PC-9 (cell line): ENCODE results near the gene EPHA2. TPM values are rescaled to one million over a fixed set of nuclear protein-coding genes. Genes with fewer than 3 reads are reported as not detected.

ENCODE experiments used
- BruUV-seq: library from RNA; stranded (reverse); fragments of 400-500 nt; replicated peaks from 2 replicates; lab custom pipeline; 2021; lab: Mats Ljungman, UMichigan
- CTCF ChIA-PET: fragments of 300-600 bp; sonication (Branson Sonifier 250); formaldehyde crosslinking; loops from one replicate; lab custom pipeline; 2022; ENCODE audit warnings: antibody characterized with exemption; lab: Charles Lee
- POLR2A ChIA-PET: fragments of 300-600 bp; sonication (Branson Sonifier 250); formaldehyde crosslinking; loops from one replicate; lab custom pipeline; 2022; ENCODE audit warnings: antibody characterized with exemption; ENCODE audit not compliant: unreplicated experiment; lab: Charles Lee
- DNase-seq, 2 experiments: peaks; one replicate each; pipeline versions ENCODE4 v3.0.0 to v3.0.0-alpha.2; 2015 to 2022; ENCODE audit warnings: mixed read lengths in 1 of 2
- H2AFZ ChIP-seq: fragments of 200-600 bp; sonication (generic); 2 replicates; pipeline ENCODE4 v1.8.1; 2017; ENCODE audit warnings: antibody characterized with exemption
- H3F3A ChIP-seq: fragments of 200-600 bp; sonication (generic); 2 replicates; pipeline ENCODE4 v1.8.1; 2017; ENCODE audit warnings: antibody characterized with exemption, mild to moderate bottlenecking, low read depth; ENCODE audit not compliant: insufficient read depth
- H3K27ac ChIP-seq: fragments of 200-600 bp; sonication (generic); 2 replicates; pipeline ENCODE4 v1.6.1; 2016; ENCODE audit warnings: mixed run types
- H3K27me3 ChIP-seq: fragments of 200-600 bp; sonication (generic); 2 replicates; pipeline ENCODE4 v1.6.1; 2016; ENCODE audit warnings: low read depth, mixed run types; ENCODE audit not compliant: insufficient read depth
- H3K36me3 ChIP-seq: fragments of 200-600 bp; sonication (generic); 2 replicates; pipeline ENCODE4 v1.6.1; 2016; ENCODE audit warnings: low read depth, mixed run types
- H3K4me1 ChIP-seq: fragments of 200-600 bp; sonication (generic); replicated peaks from 2 replicates; pipeline ENCODE4 v1.6.1; 2016; ENCODE audit warnings: mixed run types; ENCODE audit not compliant: insufficient read depth
- H3K4me2 ChIP-seq: fragments of 200-600 bp; sonication (generic); 2 replicates; pipeline ENCODE4 v1.6.1; 2017; ENCODE audit warnings: mixed run types
- H3K4me3 ChIP-seq: fragments of 200-600 bp; sonication (generic); 2 replicates; pipeline ENCODE4 v1.6.1; 2016; ENCODE audit warnings: mixed run types
- H3K79me2 ChIP-seq: fragments of 200-600 bp; sonication (generic); 2 replicates; pipeline ENCODE4 v1.6.1; 2017; ENCODE audit warnings: low read depth, mixed run types
- H3K9me2 ChIP-seq: fragments of 200-600 bp; sonication (generic); 2 replicates; pipeline ENCODE4 v1.8.1; 2017; ENCODE audit warnings: mild to moderate bottlenecking; ENCODE audit not compliant: insufficient read depth
- H3K9me3 ChIP-seq: fragments of 200-600 bp; sonication (generic); 2 replicates; pipeline ENCODE4 v1.8.1; 2016; ENCODE audit warnings: low read depth; ENCODE audit not compliant: insufficient read depth
- H4K20me1 ChIP-seq: fragments of 200-600 bp; sonication (generic); 2 replicates; pipeline ENCODE4 v1.8.1; 2017; ENCODE audit not compliant: insufficient read depth
- CTCF ChIP-seq: fragments of 200-600 bp; sonication (generic); conservative IDR thresholded peaks from 2 replicates; pipeline ENCODE4 v1.6.1; 2017; ENCODE audit warnings: mixed run types, antibody characterized with exemption, mild to moderate bottlenecking, moderate library complexity
- EZH2 ChIP-seq: fragments of 200-600 bp; sonication (generic); IDR thresholded peaks from 2 replicates; pipeline ENCODE4 v1.8.0; 2017; ENCODE audit warnings: antibody characterized with exemption, low read depth
- intact Hi-C: fragments of 100-400 bp; cut with micrococcal nuclease; formaldehyde crosslinking; loops from one replicate; pipeline ENCODE4 v1.10.0; 2022; ENCODE audit not compliant: unreplicated experiment
- total RNA-seq: library from RNA; stranded (reverse); gene quantifications from 2 replicates; pipeline ENCODE4 v1.2.3, GENCODE V29; 2021

The EPHA2 gene
- total RNA-seq, 1 experiment from 2014 or later = 48.3 TPM

GRCh38 chr1:16090076-16090826, 65.6 kb downstream of the EPHA2 start:
- POLR2A ChIA-PET = interaction anchor here (0.8 kb wide), 1 partner anchor 182 kb away, joined by 6 read pairs; no protein-coding TSS in a partner anchor
- Histone ChIP-seq H4K20me1 (no peaks in the 10 kb centered on the region), H3K79me2 (no peaks in the 10 kb centered on the region), H3K4me3 (no peak overlapping the region), H2AFZ (no peak overlapping the region), H3K27me3 (no peaks in the 10 kb centered on the region), H3F3A (peaks cover 30% of the 10 kb centered on the region), H3K4me1 (peaks cover 80% of the 10 kb centered on the region), H3K9me2 (no peaks in the 10 kb centered on the region), H3K9me3 (no peaks in the 10 kb centered on the region), H3K4me2 (peak overlapping the region; percentile 81), H3K36me3 (no peaks in the 10 kb centered on the region), H3K27ac (peak overlapping the region; percentile 95)
- intact Hi-C loops = no loop called here
- CTCF ChIA-PET = no interaction called here
- no peak for TF ChIP-seq CTCF
- TF ChIP-seq EZH2 = no peak
- no TSS peak for BruUV-seq
- no peak for DNase-seq

- H2AFZ ChIP-seq = peak overlapping the region; percentile 64; the same call in 1 of the 2 replicates
- peak; percentile 87 to 97 for DNase-seq
- peak overlapping the region; percentile 81 for H3K4me2 ChIP-seq
- intact Hi-C loops = loop anchor here (1.0 to 2.0 kb wide), 2 partner anchors 32 to 54 kb away; no protein-coding TSS in a partner anchor
- peak overlapping the region; percentile 45; the same call in 1 of the 2 replicates for H3K4me3 ChIP-seq
- H3K27me3 ChIP-seq = no peaks in the 10 kb centered on the region
- peaks cover 83% of the 10 kb centered on the region for H3K4me1 ChIP-seq
- no peaks in the 10 kb centered on the region for H3K9me2 ChIP-seq
- no peaks in the 10 kb centered on the region for H3K9me3 ChIP-seq
- no peaks in the 10 kb centered on the region for H3K36me3 ChIP-seq
- no TSS peak for BruUV-seq
- peak overlapping the region; percentile 95 for H3K27ac ChIP-seq
- H3K79me2 ChIP-seq = no peaks in the 10 kb centered on the region
- TF ChIP-seq EZH2 (no peak), CTCF (no peak)
- H3F3A ChIP-seq = peaks cover 30% of the 10 kb centered on the region
- H4K20me1 ChIP-seq = no peaks in the 10 kb centered on the region
- CTCF ChIA-PET = interaction anchor here (0.6 kb wide), 1 partner anchor 22 kb away, joined by 5 read pairs; no protein-coding TSS in a partner anchor
- POLR2A ChIA-PET = interaction anchor here (0.7 to 1.0 kb wide), 2 partner anchors 55 to 100 kb away, joined by 4 to 5 read pairs; no protein-coding TSS in a partner anchor
Observed at GRCh38 chr1:16088996-16089395, 66.9 kb downstream of the EPHA2 start.

GRCh38 chr1:16088351-16088911, 67.4 kb downstream of the EPHA2 start:
- no peaks in the 10 kb centered on the region for H3K9me2 ChIP-seq
- H3K4me3 ChIP-seq = peak overlapping the region; percentile 45; the same call in 1 of the 2 replicates
- peak overlapping the region; percentile 64; the same call in 1 of the 2 replicates for H2AFZ ChIP-seq
- peak overlapping the region; percentile 81 for H3K4me2 ChIP-seq
- no peak for TF ChIP-seq CTCF
- TF ChIP-seq EZH2 = no peak
- BruUV-seq = TSS peak; percentile 63
- DNase-seq = peak; percentile 75 to 88
- ChIA-PET POLR2A (interaction anchor here (0.6 to 1.0 kb wide), 2 partner anchors 55 to 651 kb away, joined by 3 to 5 read pairs; no protein-coding TSS in a partner anchor), CTCF (no interaction called here)
- H3K79me2 ChIP-seq = no peaks in the 10 kb centered on the region
- no peaks in the 10 kb centered on the region for H3K9me3 ChIP-seq
- intact Hi-C loops = loop anchor here (1.0 to 2.0 kb wide), 2 partner anchors 32 to 55 kb away; no protein-coding TSS in a partner anchor
- peak overlapping the region; percentile 95 for H3K27ac ChIP-seq
- H3F3A ChIP-seq = peaks cover 30% of the 10 kb centered on the region
- H3K4me1 ChIP-seq = peaks cover 83% of the 10 kb centered on the region
- H4K20me1 ChIP-seq = no peaks in the 10 kb centered on the region
- H3K27me3 ChIP-seq = no peaks in the 10 kb centered on the region
- H3K36me3 ChIP-seq = no peaks in the 10 kb centered on the region
